ENCODE data around the gene HOXB1.

The HOXB1 gene

DNA sequence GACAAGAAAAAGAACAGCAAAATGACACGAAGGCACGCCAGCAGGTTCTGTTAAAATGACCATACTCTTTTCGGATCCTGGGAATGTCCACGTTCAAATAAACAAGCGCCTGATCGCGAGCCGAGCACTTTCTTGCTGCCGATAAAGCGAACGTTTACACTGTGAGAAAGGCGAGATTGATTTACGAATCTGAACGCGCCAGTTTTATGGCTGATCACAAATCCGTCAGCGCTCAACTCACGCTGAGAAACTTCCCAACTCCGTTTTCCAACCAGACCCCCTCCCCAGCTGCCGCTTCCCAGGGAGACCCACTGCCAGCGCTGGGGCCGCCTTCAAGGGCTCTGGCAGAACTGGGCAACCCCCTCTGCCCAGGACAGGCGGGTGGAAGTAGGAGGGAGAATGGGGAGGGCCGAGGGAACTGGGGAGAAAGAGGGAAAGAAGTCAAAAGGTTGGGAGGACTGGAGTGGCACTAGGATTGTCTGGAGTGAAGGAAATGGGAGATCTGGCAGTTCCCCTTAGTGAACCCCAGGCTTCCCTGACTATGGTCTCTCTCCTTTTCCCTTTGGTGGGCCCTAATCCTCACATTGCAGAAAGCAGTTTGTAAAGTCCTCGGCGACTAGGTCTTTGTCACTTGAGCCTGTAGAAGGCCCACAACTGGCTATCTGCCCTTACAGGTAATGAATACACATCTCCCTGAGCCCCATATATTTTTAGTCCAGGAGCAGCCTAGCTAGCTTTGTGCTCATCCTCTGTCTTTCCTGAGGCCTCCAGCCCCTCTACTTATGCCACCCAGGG lies 40.4 kb upstream of the HOXB1 start:
- in situ Hi-C loops (cut with HindIII; ENCODE audit: low sequenced_read_pairs): no loop called here
- TF ChIP-seq, protein P1, sequence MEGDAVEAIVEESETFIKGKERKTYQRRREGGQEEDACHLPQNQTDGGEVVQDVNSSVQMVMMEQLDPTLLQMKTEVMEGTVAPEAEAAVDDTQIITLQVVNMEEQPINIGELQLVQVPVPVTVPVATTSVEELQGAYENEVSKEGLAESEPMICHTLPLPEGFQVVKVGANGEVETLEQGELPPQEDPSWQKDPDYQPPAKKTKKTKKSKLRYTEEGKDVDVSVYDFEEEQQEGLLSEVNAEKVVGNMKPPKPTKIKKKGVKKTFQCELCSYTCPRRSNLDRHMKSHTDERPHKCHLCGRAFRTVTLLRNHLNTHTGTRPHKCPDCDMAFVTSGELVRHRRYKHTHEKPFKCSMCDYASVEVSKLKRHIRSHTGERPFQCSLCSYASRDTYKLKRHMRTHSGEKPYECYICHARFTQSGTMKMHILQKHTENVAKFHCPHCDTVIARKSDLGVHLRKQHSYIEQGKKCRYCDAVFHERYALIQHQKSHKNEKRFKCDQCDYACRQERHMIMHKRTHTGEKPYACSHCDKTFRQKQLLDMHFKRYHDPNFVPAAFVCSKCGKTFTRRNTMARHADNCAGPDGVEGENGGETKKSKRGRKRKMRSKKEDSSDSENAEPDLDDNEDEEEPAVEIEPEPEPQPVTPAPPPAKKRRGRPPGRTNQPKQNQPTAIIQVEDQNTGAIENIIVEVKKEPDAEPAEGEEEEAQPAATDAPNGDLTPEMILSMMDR (IDR thresholded peaks at IDR 0.05; ENCODE audit: low read depth, low read length, missing control alignments): no peak
- H3K4me3 ChIP-seq (ENCODE audit: low read depth, low read length): peak overlapping the region; percentile 82
- no peak for DNase-seq (ENCODE audit: low read depth)

DNA sequence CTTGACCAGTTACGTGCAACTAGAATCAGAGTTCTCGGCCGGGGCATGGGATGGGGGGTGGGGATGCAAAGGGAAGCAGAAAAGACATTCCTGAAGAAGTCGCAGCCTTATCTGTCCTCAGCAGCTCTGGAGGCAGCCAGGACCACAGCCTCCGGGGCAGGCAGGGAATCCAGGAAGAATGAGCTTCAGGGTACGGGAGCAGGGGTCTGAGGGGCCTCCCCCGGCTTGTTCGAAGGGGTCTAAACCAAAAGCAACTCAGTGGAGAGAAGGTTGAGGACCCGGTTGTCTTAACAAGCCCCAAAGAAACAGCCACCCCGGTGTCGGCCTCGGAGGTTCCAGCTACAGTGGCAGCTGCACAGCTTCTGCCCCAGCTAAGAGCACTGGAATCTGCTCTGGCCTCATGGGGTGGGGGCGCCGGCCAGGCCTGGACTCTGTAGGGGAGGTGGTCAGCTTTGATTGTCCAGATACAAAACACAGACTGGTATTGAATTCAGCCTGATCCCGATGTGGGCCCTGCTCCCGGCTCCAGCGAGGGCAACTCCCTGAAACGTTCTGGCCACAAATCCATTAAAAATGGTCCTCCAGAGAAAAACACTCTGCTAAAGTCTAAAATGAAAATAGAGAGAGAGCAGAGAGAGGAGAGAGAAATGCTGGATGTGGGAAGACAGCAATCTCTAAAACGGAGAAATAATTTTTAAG lies 39.7 kb upstream of the HOXB1 start:
- TF ChIP-seq, protein P1 (IDR thresholded peaks at IDR 0.05; ENCODE audit: low read depth, low read length, missing control alignments): no peak
- no peak for DNase-seq (ENCODE audit: low read depth)
- in situ Hi-C loops (cut with HindIII; ENCODE audit: low sequenced_read_pairs): no loop called here
- H3K4me3 ChIP-seq (ENCODE audit: low read depth, low read length): peak overlapping the region; percentile 82

DNA sequence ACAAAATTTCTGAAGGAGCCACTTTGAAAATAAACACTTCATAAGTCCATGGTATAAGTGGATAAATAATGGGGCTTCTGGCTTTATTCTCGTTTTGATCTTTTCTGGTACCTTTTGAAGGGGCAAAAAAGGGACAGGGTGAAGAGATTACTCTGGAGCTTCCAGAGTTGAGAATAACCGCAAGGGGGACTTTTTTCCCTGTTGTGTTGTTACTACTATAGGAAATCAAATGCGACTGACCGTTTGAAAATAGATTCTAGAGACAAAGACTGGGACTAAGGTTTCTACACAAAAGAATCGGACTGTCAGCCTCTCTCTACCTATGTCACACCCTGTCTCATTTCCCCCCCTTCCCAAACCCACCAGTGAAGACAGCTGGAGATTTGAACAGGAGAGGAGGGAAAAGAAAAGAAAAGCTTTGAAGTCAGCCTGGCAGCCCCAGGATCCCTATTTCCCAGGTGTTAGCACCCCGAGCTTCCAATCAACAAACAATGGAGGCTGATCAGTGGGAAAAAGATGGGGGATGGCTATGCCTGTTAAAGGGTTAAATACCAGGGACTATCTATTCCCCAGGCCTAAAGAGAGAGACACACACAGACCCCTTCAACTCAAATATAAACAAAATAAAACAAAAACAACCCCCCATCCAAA lies 39.0 kb upstream of the HOXB1 start:
- in situ Hi-C loops (cut with HindIII; ENCODE audit: low sequenced_read_pairs): no loop called here
- DNase-seq (ENCODE audit: low read depth): no peak
- TF ChIP-seq, protein P1 (IDR thresholded peaks at IDR 0.05; ENCODE audit: low read depth, low read length, missing control alignments): peak; percentile 11
- H3K4me3 ChIP-seq (ENCODE audit: low read depth, low read length): peak overlapping the region; percentile 82

DNA sequence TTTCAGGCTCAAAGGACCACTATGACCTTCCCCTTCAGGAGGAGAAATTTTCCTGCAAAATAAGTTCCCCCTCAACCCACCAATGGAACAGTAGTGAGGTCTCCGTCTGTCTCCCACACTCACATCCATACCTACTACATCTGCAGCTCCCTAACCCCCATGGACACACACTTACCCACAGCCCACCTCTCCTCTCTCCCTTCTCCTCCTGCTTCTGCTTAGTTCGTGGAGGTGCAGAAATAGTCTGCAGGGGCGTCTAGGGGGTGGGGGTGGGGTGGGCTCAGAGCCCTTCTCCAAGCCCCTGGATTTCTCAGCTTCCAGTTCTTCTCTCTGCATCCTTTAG lies 38.4 kb upstream of the HOXB1 start:
- in situ Hi-C loops (cut with HindIII; ENCODE audit: low sequenced_read_pairs): no loop called here
- TF ChIP-seq, protein P1 (IDR thresholded peaks at IDR 0.05; ENCODE audit: low read depth, low read length, missing control alignments): no peak
- no peak for DNase-seq (ENCODE audit: low read depth)
- peak overlapping the region; percentile 82 for H3K4me3 ChIP-seq (ENCODE audit: low read depth, low read length)

DNA sequence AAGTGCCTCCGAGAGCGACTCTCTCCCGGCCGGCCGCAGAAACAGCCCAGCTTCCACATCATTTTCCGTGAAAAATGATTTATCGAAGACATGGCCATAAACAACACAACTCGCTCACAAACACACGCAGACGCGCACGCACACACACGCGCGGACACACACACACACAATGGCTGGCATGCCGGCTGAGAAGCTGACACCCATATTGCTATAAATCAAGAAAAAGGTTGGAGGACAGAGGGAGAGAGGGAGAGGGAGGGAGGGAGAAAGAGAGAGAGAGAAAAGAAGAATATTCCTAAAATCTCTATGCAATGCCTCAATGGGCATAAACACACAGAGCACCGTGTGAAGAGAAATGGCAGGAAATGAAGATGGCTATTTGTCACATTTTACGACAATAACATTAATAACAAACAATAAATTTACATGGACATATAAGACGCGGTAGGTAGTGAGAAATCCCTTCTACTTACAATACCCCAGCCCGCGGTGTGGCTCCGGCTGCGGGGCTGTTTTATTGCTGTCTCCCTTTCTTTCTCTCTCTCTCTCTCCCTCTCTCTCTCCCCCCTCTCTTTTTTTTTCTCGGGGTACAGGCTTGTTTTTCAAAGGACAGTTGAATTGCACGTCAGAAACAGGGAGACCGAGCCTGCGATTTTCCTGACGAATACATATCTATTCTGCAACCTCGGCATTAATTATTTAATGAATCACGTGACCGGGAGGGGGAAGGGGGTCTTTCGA lies 37.9 kb upstream of the HOXB1 start:
- H3K4me3 ChIP-seq (ENCODE audit: low read depth, low read length): peak overlapping the region; percentile 82
- in situ Hi-C loops (cut with HindIII; ENCODE audit: low sequenced_read_pairs): no loop called here
- DNase-seq (ENCODE audit: low read depth): no peak
- TF ChIP-seq, protein P1 (IDR thresholded peaks at IDR 0.05; ENCODE audit: low read depth, low read length, missing control alignments): no peak
